Mucosa of descending colon (tissue), 3 donors: Measurements from ENCODE around the gene KLHL12. TPM values are rescaled to one million over a fixed set of nuclear protein-coding genes. Genes with fewer than 3 reads are reported as not detected.

Experiments
- ATAC-seq: fragments of 200-7000 bp; cut with Tn5 transposase; one replicate; pipeline ENCODE4 v1.9.1; 2020; ENCODE audit warnings: mild to moderate bottlenecking, moderate library complexity
- DNase-seq, 3 donors: peaks; one replicate each; pipeline ENCODE4 v3.0.0-alpha.2; 2020
- H3K36me3 ChIP-seq: fragments of 200-600 bp; one replicate; pipeline ENCODE4 v1.8.0; 2021; ENCODE audit warnings: low read depth, mild to moderate bottlenecking
- H3K4me1 ChIP-seq: fragments of 200-600 bp; one replicate; pipeline ENCODE4 v1.8.0; 2021; ENCODE audit warnings: low read depth, mild to moderate bottlenecking
- H3K4me3 ChIP-seq: fragments of 200-600 bp; one replicate; pipeline ENCODE4 v1.8.0; 2021; ENCODE audit warnings: mild to moderate bottlenecking
- H3K9me3 ChIP-seq: fragments of 200-600 bp; one replicate; pipeline ENCODE4 v1.8.0; 2021; ENCODE audit warnings: mild to moderate bottlenecking
- CTCF ChIP-seq: fragments of 200-600 bp; IDR thresholded peaks from one replicate; pipeline ENCODE4 v1.8.0; 2022; ENCODE audit warnings: antibody characterized with exemption, mild to moderate bottlenecking
- intact Hi-C, 2 donors: fragments of 100-400 bp; cut with DNase I in 1 of 2; cut with micrococcal nuclease in 1 of 2; formaldehyde crosslinking; loops; one replicate each; pipeline versions ENCODE4 v1.11.0 to v1.11.1; 2022; cut with DNase I, micrococcal nuclease
- total RNA-seq, 3 donors: library from RNA; stranded (reverse); fragmentation: NEBNext Ultra II Directional in 2 of 3; extraction: Animal tissue kit (Norgen Biotek cat#: 25700) in 2 of 3; gene quantifications; one replicate each; pipeline versions ENCODE4 v1.2.1 to v1.2.4, GENCODE V29; 2021 to 2023
- donor health status: DM: no; HTN: no; CAD: no; lungs with moderate emphysema.
- donor health status: DM: no; HTN: no; CAD: no.
- donor health status: DM: no; HTN: yes; CAD: no.

KLHL12 gene
- total RNA-seq, 3 donors from 2014 or later: 26.4 to 33.4 (median 28.2) TPM

DNA sequence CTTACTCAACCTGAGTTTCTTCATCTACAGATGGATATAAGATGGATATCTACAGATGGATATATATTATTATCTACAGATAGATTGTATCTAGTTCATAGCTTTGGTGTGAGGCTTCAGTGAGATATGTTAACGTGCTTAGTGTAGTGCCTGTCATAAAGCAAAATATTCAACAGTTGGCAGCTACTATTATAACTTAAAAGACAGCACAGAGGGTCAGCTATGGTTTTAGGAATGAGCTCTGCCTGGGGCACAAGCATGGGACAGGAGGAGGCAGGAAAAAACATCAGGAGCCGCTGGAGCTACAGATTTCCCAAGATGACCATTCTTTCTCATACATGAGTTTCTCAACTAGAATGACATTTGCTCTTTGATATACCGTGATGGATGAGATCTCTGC, 41.3 kb upstream of the KLHL12 start:
- intact Hi-C loops: loop anchor here in 1 of 2 donors (2.0 kb wide), 1 partner anchor 42 kb away; the partner anchor contains the start of gene KLHL12
- H3K4me1 ChIP-seq: peaks cover 7% of the 10 kb centered on the region
- no peak overlapping the region for H3K4me3 ChIP-seq
- no peaks in the 10 kb centered on the region for H3K36me3 ChIP-seq
- TF ChIP-seq CTCF: no peak
- DNase-seq: no peak
- no peaks in the 10 kb centered on the region for H3K9me3 ChIP-seq
- ATAC-seq: no peak

DNA sequence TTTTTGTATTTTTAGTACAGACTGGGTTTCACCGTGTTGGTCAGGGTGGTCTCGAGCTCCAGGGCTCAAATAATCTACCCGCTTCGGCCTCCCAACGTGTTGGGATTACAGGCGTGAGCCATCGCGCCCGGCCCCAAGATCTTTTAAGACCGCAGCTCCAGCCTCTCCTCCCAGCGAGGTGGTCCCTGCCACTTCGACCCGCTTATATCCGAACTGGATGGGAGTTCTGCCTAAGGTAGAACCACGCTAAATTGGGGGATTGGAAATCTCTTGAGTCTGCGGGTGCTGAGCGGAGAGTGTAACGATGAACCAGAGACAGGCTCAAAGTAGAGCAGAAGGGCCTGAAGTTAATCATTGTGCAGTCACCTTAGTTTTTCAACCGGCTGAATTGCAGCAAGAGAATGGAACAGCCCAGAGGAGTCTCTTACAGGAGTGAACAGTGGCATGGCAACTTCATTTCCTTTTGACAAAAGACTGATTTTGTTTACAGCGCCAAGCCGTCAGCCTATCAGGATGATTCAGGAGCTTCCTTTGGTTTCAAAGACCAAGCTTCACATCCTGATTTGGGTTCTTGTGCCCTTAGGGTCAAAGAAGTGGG, 40.7 kb upstream of the KLHL12 start:
- TF ChIP-seq CTCF: no peak
- no peaks in the 10 kb centered on the region for H3K9me3 ChIP-seq
- peak overlapping the region; percentile 42 for H3K4me3 ChIP-seq
- DNase-seq (peak in 1 of 3 donors; percentile 26), ATAC-seq (peak; percentile 23)
- H3K36me3 ChIP-seq: no peaks in the 10 kb centered on the region
- intact Hi-C loops: loop anchor here in 1 of 2 donors (2.0 kb wide), 1 partner anchor 41 kb away; the partner anchor contains the start of gene KLHL12
- peaks cover 7% of the 10 kb centered on the region for H3K4me1 ChIP-seq

- H3K4me1 ChIP-seq: peaks cover 7% of the 10 kb centered on the region
- intact Hi-C loops: no loop called here
- DNase-seq: peak in 1 of 3 donors; percentile 58
- no peaks in the 10 kb centered on the region for H3K9me3 ChIP-seq
- H3K4me3 ChIP-seq: peak overlapping the region; percentile 42
- ATAC-seq: no peak
- H3K36me3 ChIP-seq: no peaks in the 10 kb centered on the region
- TF ChIP-seq CTCF: no peak
These were observed 39.2 kb upstream of the KLHL12 start for GRCh38 chr1:202966006-202966898.

GRCh38 chr1:202965422-202965821, 38.4 kb upstream of the KLHL12 start:
- no peak for ATAC-seq
- no peaks in the 10 kb centered on the region for H3K9me3 ChIP-seq
- H3K36me3 ChIP-seq: no peaks in the 10 kb centered on the region
- intact Hi-C loops: no loop called here
- H3K4me1 ChIP-seq: peaks cover 7% of the 10 kb centered on the region
- H3K4me3 ChIP-seq: no peak overlapping the region
- no peak for TF ChIP-seq CTCF
- DNase-seq: no peak

DNA sequence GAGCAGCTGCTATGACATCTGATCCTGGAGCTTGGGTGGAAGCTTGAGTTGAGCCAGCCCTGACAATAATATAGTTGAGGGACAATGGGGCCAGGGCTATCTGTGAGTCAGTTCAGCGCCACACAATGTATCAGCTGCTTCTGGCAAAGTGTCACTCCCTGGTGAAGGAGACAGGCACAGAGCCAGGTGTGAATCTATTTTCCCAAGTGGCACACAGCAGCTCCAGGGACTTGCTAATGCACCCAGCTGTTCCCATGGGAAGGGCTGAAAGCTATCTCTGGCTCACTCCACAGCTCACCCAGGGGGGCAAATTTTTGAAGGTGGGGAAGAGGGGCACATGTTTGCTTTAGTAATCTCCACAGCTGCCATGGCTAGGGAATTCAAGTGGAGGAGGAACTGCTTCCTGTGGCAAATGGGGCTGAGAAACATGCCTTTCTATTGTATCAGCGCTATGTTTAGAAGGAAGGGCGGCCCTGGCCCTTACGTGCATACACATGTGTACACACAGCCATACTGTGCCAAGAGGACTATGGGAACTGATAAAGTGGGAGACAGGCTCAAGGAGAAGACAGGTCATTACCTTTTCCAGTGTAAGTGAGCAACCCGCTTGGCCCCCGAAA, 37.9 kb upstream of the KLHL12 start:
- TF ChIP-seq CTCF: no peak
- DNase-seq (no peak), ATAC-seq (no peak)
- intact Hi-C loops: no loop called here
- H3K9me3 ChIP-seq: no peaks in the 10 kb centered on the region
- no peaks in the 10 kb centered on the region for H3K36me3 ChIP-seq
- H3K4me1 ChIP-seq: peaks cover 7% of the 10 kb centered on the region
- no peak overlapping the region for H3K4me3 ChIP-seq
